HL-60 (cell line): Measurements from ENCODE around the gene MAP1LC3A.

Source experiments
- DNase-seq, 2 experiments: peaks; one replicate each; pipeline ENCODE4 v3.0.0-alpha.2; 2010 to 2020; ENCODE audit warnings: low read depth in 1 of 2, low spot score in 1 of 2
- H3K27ac ChIP-seq: fragments of 250-450 bp; sonication (Bioruptor Pico); replicated peaks from 2 replicates; pipeline ENCODE4 v1.5.1; 2020; ENCODE audit warnings: mild to moderate bottlenecking, moderate library complexity
- H3K27me3 ChIP-seq: fragments of 250-450 bp; sonication (Bioruptor Pico); 2 replicates; pipeline ENCODE4 v1.5.1; 2021; ENCODE audit warnings: mild to moderate bottlenecking, moderate library complexity; ENCODE audit not compliant: insufficient read depth, poor library complexity, severe bottlenecking
- H3K4me3 ChIP-seq: replicated peaks from 2 replicates; pipeline ENCODE4 v1.5.1; 2011; ENCODE audit warnings: mild to moderate bottlenecking, control low read depth, low read length; ENCODE audit not compliant: insufficient read depth
- GABPA ChIP-seq: IDR thresholded peaks from 2 replicates; pipeline ENCODE4 v1.6.1; 2012; ENCODE audit warnings: low read depth
- POLR2AphosphoS5 ChIP-seq: IDR thresholded peaks from 2 replicates; pipeline ENCODE4 v1.6.1; 2012; ENCODE audit warnings: low read depth
- SPI1 ChIP-seq: IDR thresholded peaks from 2 replicates; pipeline ENCODE4 v1.6.1; 2012; ENCODE audit warnings: low read depth, mild to moderate bottlenecking, borderline replicate concordance
- TF ChIP-seq, protein P1 (sequence below): IDR thresholded peaks from 2 replicates; pipeline ENCODE4 v1.6.1; 2012; ENCODE audit warnings: low read depth; ENCODE audit not compliant: insufficient replicate concordance
- TF ChIP-seq, protein P2 (sequence below): IDR thresholded peaks from one replicate; pipeline ENCODE4 v1.5.1; 2011; ENCODE audit warnings: low read length, control low read depth, inconsistent platforms; ENCODE audit not compliant: insufficient read depth

The MAP1LC3A gene

DNA sequence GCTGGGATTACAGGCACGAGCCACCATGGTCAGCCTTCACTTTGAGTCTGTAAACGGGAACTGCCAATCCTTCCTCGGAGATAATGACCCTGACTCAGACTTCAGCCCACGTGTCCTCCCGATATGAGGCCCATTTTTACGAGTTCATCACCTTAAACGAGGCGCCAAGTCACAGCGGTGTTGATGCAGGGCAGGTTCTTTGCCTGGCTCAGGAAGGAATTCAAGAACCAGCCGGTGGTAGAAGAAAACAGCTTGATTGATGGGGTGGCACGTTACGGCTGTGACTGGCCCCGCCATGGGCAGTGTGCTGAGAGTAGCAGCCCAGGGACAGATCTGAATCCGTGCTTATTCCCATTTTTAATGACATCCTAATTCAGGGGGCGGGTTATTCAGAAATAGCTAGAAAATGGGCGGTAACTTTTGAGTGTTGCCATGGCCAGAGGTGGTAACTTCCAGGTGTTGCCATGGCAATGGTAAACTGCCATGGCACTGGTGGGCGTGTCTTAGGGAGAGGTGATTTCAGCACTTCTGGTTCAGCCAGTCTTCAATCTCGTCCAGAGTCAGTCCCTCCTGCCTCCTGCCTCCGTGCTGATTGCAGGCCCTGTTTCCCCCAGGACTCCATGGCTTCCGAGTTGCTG lies 9.1 kb upstream of the MAP1LC3A start:
- H3K27me3 ChIP-seq: no peaks in the 10 kb centered on the region
- no peak overlapping the region for H3K4me3 ChIP-seq
- H3K27ac ChIP-seq: no peak overlapping the region
- DNase-seq: no peak
- no peak for TF ChIP-seq GABPA
- TF ChIP-seq, protein P1, sequence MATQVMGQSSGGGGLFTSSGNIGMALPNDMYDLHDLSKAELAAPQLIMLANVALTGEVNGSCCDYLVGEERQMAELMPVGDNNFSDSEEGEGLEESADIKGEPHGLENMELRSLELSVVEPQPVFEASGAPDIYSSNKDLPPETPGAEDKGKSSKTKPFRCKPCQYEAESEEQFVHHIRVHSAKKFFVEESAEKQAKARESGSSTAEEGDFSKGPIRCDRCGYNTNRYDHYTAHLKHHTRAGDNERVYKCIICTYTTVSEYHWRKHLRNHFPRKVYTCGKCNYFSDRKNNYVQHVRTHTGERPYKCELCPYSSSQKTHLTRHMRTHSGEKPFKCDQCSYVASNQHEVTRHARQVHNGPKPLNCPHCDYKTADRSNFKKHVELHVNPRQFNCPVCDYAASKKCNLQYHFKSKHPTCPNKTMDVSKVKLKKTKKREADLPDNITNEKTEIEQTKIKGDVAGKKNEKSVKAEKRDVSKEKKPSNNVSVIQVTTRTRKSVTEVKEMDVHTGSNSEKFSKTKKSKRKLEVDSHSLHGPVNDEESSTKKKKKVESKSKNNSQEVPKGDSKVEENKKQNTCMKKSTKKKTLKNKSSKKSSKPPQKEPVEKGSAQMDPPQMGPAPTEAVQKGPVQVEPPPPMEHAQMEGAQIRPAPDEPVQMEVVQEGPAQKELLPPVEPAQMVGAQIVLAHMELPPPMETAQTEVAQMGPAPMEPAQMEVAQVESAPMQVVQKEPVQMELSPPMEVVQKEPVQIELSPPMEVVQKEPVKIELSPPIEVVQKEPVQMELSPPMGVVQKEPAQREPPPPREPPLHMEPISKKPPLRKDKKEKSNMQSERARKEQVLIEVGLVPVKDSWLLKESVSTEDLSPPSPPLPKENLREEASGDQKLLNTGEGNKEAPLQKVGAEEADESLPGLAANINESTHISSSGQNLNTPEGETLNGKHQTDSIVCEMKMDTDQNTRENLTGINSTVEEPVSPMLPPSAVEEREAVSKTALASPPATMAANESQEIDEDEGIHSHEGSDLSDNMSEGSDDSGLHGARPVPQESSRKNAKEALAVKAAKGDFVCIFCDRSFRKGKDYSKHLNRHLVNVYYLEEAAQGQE: no peak
- TF ChIP-seq POLR2AphosphoS5: no peak
- TF ChIP-seq, protein P2, sequence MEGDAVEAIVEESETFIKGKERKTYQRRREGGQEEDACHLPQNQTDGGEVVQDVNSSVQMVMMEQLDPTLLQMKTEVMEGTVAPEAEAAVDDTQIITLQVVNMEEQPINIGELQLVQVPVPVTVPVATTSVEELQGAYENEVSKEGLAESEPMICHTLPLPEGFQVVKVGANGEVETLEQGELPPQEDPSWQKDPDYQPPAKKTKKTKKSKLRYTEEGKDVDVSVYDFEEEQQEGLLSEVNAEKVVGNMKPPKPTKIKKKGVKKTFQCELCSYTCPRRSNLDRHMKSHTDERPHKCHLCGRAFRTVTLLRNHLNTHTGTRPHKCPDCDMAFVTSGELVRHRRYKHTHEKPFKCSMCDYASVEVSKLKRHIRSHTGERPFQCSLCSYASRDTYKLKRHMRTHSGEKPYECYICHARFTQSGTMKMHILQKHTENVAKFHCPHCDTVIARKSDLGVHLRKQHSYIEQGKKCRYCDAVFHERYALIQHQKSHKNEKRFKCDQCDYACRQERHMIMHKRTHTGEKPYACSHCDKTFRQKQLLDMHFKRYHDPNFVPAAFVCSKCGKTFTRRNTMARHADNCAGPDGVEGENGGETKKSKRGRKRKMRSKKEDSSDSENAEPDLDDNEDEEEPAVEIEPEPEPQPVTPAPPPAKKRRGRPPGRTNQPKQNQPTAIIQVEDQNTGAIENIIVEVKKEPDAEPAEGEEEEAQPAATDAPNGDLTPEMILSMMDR: no peak
- no peak for TF ChIP-seq SPI1

GRCh38 chr20:34549929-34550305 lies 8.6 kb upstream of the MAP1LC3A start:
- TF ChIP-seq POLR2AphosphoS5: no peak
- TF ChIP-seq, protein P2: no peak
- TF ChIP-seq SPI1: no peak
- no peak for TF ChIP-seq GABPA
- TF ChIP-seq, protein P1: no peak
- no peaks in the 10 kb centered on the region for H3K27me3 ChIP-seq
- no peak overlapping the region for H3K27ac ChIP-seq
- no peak overlapping the region for H3K4me3 ChIP-seq
- no peak for DNase-seq

GRCh38 chr20:34552569-34552968 lies 5.9 kb upstream of the MAP1LC3A start:
- TF ChIP-seq SPI1 (no peak), POLR2AphosphoS5 (no peak), GABPA (no peak)
- TF ChIP-seq, protein P2: no peak
- TF ChIP-seq, protein P1: no peak
- Histone ChIP-seq H3K4me3 (no peak overlapping the region), H3K27me3 (no peaks in the 10 kb centered on the region), H3K27ac (no peak overlapping the region)
- DNase-seq: no peak
